GM18517 (cell line): ENCODE measurements around the gene TXNRD2.

ENCODE experiments used
- ATAC-seq: cut with Tn5 transposase; IDR thresholded peaks from one replicate; pipeline ENCODE4 v1.9.1; 2021; ENCODE audit warnings: mild to moderate bottlenecking, moderate library complexity; ENCODE audit not compliant: unreplicated experiment

Gene TXNRD2

DNA sequence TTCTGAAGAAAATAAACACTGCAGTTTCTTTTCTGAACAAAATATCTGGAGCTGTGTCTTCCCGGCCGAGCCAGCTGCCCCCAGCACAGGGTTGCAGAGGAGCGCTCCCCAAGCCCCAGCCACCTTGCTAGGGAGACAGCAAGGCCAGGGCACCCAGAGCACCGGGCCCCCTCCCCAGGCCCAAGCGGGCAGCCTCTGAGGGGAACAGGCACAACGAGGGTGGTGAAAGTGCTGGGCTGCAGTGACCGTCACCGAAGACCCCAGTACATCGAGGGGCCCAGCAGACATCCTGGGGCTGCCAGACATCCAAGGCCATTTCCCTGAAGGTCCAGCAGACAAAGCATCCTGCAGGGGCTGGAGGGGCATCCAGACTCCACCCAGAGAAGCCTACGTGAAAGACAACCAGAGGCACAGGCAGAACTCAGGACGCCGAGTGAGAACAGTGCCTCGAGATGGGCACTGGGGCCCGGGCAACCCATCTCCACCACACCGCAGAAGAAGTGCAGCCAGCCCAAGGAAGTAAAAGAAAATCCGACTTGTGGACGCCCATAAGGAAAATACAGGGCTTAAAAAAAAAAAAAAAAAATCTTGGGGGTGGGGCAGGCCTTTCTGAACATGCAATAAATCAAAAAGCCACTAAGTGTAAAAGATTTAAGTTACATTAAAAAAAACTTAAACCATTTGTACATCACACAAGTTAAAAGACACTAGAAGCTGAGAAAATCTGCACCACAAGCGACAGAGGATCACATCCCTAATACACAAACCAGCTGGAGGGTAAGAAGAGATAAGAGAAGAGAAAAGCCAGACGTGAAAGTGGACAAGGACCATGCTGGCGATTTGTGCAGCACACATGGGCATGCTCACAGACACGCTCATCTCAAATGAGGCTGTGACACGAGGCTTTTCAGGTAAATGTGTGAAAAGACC, 36.0 kb downstream of the TXNRD2 start:
- no peak for ATAC-seq

DNA sequence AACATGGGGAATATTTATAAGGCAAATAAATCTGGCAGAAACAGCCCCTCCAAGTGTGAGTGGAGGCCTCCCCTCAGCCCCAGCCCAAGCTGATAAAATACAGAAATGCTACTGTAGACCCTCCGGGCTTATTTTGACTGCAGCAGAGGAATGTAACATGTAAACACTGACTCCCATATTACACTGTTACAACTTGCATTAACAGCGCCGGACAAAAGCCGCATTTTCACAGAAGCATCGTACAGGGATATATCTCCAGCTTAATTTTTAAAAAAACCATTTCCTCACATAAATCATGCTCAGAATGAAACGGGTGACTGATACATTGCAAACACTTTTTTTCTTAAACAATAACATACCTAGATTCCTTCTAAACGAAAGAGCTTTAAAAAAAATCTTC, 36.7 kb downstream of the TXNRD2 start:
- no peak for ATAC-seq

- ATAC-seq, result no peak
These were observed 37.3 kb downstream of the TXNRD2 start for GRCh38 chr22:19904174-19904856.

GRCh38 chr22:19903513-19903912, 38.1 kb downstream of the TXNRD2 start:
- no peak for ATAC-seq

DNA sequence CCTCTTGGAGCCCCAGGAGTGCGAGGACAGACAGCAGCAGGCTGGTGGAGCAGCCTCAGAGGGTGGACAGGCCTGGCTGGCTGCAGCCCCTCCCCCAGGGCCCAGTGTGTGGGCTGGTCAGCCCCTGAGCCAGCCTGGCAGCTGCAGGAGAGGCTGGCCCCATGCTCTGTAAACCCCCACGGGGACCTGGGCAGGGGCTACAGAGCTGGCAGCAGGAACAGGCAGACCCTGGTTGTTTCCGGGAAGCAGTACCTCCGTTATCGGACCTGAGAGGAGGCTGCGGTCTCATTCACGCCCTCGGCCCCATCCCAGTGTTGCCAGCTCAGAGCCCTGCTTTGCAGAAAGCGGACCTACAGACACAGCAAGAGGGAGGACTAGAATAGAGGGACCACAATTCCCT, 38.6 kb downstream of the TXNRD2 start:
- ATAC-seq, result no peak

GRCh38 chr22:19902245-19902715, 39.3 kb downstream of the TXNRD2 start:
- ATAC-seq, result no peak

DNA sequence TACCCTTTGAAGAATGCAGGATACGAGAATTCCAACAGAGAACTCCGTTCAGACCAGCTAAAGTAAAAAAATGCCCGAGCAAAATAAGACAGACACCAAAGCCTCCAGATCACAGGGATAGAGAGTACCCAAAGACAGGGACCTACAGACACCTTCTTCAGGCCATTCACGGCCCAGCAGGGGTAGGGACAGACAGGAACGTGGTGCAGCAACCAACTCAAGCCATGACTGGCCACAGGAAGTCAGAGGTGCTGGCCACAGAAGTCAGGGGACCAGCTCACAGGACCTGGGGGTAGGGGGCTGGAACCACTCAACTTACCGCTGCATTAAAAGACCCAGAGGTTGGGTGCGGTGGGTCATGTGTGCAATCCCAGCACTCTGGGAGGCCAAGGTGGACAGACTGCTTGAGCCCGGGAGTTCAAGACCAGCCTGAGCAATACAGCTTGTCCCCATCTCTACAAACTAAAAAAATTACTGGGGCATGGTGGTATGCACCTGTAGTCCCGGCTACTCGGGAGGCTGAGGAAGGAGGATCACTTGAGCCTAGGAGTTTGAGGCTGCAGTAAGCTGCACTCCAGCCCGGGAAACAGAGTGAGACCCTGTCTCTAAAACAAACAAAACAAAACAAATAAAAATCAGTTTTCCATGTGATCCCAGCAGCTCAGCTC, 39.9 kb downstream of the TXNRD2 start:
- ATAC-seq, result no peak

- ATAC-seq, result no peak
These were observed 40.7 kb downstream of the TXNRD2 start for GRCh38 chr22:19900707-19901436.

DNA sequence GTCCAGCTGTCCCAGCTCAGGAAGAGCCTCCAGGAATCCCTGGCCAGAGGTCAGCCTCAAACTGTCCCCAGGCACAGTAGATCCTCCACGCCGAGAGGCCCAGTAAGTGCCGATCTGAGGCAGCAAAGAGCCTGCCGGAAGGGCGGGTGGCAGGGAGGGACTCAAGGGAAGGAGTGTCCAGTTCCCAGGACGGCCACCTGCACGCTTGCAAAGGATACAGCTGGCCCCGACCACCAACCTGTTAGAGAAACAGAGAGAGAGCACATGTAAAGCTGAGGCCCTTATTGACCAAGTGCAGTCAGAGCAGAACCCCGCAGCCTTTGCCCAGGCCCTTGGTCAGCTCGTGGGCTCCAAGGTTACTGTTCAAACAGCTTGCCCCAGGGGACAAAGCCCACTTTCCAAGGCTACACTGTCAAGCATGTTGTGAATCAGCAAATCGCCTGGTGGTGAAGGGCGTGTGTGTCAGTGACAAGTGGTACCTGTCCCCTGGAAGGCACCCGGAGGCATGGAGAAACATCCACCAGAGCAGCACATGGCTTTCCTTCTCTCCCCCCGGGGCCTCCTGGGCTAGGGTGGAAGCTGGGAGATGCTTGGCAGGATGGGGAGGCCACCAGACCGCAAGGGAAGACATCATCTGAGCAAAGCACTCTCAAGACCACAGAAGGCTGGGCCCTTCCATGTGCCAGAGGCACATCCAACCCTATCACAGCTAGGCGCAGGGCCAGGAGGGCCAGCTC, 42.6 kb downstream of the TXNRD2 start:
- no peak for ATAC-seq

DNA sequence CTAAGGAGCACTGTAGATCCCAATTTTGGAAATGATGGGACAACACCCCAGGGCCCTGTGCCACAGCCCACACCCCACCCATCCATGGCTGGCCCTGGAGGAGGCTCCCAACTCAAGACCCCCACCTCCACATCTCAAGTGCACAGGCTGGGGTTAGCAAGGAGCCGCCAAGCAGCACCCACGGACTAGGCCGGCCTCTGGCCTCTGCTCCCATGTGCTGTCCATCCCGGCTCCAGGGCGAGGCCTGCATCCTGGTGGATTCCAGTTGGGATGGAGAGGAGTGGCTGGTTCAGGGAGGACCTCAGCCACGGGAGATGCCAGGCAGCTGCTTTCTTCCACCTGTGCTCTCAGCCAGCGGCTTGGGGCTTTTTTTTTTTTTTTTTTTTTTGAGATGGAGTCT, 43.5 kb downstream of the TXNRD2 start:
- ATAC-seq, result no peak

GRCh38 chr22:19897726-19898125, 43.9 kb downstream of the TXNRD2 start:
- ATAC-seq, result no peak

- no peak for ATAC-seq
These were observed 44.8 kb downstream of the TXNRD2 start for GRCh38 chr22:19896665-19897355.

DNA sequence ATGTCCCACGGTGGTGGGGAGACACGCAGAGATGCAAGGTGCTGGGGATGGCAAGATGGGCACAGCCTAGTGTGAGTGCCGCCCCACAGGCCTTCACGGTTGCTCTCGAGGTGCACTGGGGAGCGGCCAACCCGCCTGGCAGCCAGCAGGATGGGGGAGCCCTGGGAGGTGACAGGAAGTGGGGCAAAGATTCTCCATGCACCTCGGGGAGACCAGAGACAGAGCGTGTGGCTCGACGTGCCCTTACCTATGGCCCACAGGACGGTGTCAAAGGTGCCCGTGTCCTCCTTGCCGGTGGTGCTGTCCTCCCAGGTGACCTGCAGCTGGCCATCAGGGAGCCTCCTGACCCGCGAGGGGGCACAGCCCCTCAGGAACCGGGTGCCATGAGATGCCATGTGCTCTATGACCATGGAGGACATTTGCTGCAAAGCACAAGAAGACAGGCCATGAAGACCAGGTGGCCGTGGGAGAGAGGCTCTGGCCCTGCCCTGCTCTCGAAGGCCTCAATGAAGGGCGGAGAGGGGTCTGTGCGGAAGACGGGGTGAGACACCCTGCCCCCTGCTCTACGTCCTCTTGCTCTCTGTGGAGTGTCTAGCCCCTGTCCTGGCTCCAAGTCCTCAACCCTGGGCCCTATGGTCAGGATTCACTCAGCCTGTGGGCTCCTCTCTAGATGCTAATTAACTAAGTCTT, 46.3 kb downstream of the TXNRD2 start:
- ATAC-seq, result no peak

DNA sequence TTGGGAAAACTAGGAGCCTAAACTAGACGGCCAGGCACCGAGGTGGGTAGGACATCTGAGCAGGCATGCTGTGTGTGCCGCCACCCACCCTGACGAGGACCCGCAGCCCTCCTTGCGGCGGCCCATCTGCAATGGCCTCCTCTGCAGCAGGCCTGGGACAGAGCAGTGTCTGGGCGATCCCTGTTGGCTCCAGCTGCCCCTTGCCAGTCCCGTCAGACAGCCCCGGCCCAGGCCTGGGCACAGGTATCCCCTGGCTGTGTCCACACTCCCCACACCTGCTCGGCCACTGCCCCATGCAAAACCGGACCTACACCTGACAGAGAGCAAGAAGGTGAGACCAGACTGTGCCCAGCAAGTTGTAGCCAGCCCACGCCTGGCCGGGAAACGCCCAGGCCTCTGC, 48.3 kb downstream of the TXNRD2 start:
- no peak for ATAC-seq

- no peak for ATAC-seq
These were observed 48.7 kb downstream of the TXNRD2 start for GRCh38 chr22:19892925-19893324.

DNA sequence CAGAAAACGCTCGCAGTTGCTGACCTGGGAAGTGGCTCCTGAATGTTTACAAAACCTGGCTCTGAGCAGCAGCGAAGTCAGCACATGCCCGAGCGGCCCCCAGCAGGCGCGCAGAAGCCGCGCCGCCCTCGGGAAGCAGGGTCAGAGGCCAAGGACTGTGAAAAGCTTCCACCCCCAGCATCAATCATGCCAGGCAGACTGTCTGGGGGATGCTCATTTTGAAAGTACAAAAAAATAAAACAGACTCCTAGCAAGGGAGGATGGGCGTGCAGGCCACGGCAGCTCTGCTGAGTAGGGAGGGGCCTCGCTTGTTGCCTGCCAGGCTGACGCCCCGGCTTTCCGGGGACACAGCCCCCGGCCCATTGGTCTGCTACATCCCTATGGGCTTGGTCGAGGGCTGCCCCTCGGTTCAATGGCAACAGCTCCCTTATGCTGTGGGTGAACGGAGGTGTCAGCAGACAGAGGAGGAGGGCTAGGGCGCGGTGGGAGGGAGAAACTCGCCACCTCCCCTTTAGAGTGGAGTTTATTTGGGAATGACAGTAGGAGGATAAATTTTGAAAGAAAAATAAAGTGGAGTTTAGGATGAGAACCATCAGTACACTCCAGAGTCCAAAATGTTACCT, 49.2 kb downstream of the TXNRD2 start:
- ATAC-seq, result no peak

DNA sequence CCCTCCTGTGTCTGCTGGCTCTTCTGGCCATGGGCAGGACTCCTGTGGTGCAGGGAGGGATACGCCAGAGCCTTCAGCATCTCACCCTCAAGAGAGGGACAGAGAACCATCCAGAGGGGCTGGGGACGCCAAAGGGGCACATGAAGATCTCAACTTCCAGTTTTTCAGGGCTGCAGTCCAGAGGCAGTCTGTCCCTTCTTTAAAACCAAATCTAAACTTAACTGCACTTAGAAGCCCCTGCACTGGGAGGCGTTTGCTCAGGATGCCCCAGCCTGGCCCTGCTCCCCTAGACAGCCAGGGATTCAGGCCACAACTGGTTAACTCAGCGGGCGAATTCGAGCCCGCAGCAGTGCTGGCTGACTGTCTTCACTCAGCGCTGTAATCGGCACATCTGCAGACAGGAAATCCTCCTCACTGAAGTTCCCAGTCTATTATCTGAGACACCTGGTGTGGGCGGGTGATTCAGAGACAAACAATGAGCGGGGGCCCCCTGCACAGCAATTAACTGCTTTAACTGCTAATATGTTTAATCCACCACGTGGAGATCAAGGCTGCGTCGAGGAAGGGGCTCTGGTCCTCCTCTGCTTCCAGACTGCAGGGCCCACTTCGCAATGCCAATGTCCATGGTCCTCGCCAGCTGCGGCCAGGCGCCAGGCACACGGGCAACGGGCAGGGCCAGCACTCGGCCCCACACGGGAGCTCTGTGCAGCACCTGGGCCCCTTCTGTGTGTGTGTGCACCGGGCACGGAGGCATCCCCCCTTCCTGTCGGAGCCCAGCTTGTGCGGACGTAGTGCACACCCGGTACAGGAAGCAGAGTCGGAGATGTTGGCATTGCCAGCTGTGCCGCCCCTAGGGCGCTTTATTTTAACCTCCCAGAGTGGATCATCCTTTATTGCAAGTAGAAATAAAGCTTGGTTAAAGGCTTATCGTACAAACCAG, 50.0 kb downstream of the TXNRD2 start:
- ATAC-seq, result peak; percentile 59
